HG03103 (cell line): ENCODE data around the gene UBL4B.

Experiments
- ATAC-seq: cut with Tn5 transposase; IDR thresholded peaks from one replicate; pipeline ENCODE4 v1.9.1; 2021; ENCODE audit warnings: low read depth; ENCODE audit not compliant: unreplicated experiment

Gene UBL4B

GRCh38 chr1:110084227-110085078 lies 27.8 kb upstream of the UBL4B start:
- no peak for ATAC-seq

- no peak for ATAC-seq
Measured at GRCh38 chr1:110085671-110086070, 26.6 kb upstream of the UBL4B start.

- no peak for ATAC-seq
Measured at GRCh38 chr1:110086961-110087360, 25.3 kb upstream of the UBL4B start.

- ATAC-seq, result no peak
Measured at GRCh38 chr1:110087812-110088738, 24.2 kb upstream of the UBL4B start.

- ATAC-seq, result no peak
Measured at GRCh38 chr1:110088739-110089316, 23.4 kb upstream of the UBL4B start.

- no peak for ATAC-seq
Measured at GRCh38 chr1:110089561-110090275, 22.5 kb upstream of the UBL4B start.

- no peak for ATAC-seq
Measured at GRCh38 chr1:110091381-110091780, 20.9 kb upstream of the UBL4B start.

- ATAC-seq, result no peak
Measured at GRCh38 chr1:110091791-110092190, 20.5 kb upstream of the UBL4B start.

- ATAC-seq, result no peak
Measured at GRCh38 chr1:110092991-110093390, 19.3 kb upstream of the UBL4B start.

- ATAC-seq, result no peak
Measured at GRCh38 chr1:110094931-110095654, 17.1 kb upstream of the UBL4B start.

GRCh38 chr1:110097507-110098221 lies 14.6 kb upstream of the UBL4B start:
- no peak for ATAC-seq

GRCh38 chr1:110098222-110099026 lies 13.8 kb upstream of the UBL4B start:
- ATAC-seq, result no peak

- ATAC-seq, result no peak
Measured at GRCh38 chr1:110100335-110100734, 11.9 kb upstream of the UBL4B start.

GRCh38 chr1:110102081-110102480 lies 10.2 kb upstream of the UBL4B start:
- ATAC-seq, result no peak

GRCh38 chr1:110106013-110106941 lies 6.0 kb upstream of the UBL4B start:
- no peak for ATAC-seq

- ATAC-seq, result no peak
Measured at GRCh38 chr1:110107867-110108469, 4.3 kb upstream of the UBL4B start.

GRCh38 chr1:110111081-110111480 lies 1.2 kb upstream of the UBL4B start:
- no peak for ATAC-seq
